ENCODE measurements around the gene TMEM116. TPM values are rescaled to one million over a fixed set of nuclear protein-coding genes. Genes with fewer than 3 reads are reported as not detected.
"Not testable (repeated sequence)": the region's sequence is repeated elsewhere in the genome, so short reads cannot be mapped to it uniquely, and the experiment has no call there.

The TMEM116 gene
- polyA plus RNA-seq, 10 donors: 9.4 to 15.2 (median 11.5) TPM

- no peak for DNase-seq
Observed at GRCh38 chr12:112010415-112011344, 2.3 kb downstream of the TMEM116 start.

DNA sequence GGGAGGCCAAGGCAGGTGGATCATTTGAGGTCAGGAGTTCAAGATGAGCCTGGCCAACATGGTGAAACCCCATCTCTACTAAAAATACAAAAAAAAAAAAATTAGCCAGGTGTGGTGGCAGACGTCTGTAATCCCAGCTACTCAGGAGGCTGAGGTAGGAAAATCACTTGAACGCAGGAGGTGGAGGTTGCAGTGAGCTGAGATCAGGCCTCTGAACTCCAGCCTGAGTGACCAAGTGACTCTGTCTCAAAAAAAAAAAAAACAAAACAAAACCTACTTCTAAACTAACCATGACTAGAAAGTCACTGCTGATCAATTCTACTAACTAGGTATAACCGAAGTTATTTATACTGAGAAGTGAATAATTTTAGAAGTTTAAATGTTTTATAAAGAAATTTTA is 3.4 kb downstream of the TMEM116 start:
- DNase-seq: not testable (repeated sequence)

- DNase-seq: no peak
Observed at GRCh38 chr12:112008918-112009317, 4.0 kb downstream of the TMEM116 start.

GRCh38 chr12:112007945-112008344 is 5.0 kb downstream of the TMEM116 start:
- DNase-seq: no peak

GRCh38 chr12:112005419-112006395 is 7.3 kb downstream of the TMEM116 start:
- DNase-seq: no peak

- no peak for DNase-seq
Observed at GRCh38 chr12:112004041-112004440, 8.9 kb downstream of the TMEM116 start.

DNA sequence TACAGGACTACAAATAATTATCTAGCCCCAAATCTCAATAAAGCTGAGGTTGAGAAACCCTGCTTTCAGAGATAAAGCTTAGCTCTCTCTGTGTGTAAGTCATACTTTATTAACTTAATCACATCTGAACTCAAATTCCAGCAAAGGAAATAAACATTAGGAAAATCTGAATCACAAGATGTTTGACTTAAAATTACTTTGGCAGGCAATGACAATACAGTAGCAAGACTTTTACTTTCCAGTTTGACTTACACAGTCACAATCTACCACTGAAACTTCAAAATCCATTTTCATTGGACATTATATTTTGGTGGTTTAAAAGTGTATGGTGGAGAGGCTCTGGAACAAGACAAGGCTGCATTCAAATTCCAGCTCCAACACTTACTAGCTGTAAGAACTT is 11.4 kb downstream of the TMEM116 start:
- DNase-seq: no peak

DNA sequence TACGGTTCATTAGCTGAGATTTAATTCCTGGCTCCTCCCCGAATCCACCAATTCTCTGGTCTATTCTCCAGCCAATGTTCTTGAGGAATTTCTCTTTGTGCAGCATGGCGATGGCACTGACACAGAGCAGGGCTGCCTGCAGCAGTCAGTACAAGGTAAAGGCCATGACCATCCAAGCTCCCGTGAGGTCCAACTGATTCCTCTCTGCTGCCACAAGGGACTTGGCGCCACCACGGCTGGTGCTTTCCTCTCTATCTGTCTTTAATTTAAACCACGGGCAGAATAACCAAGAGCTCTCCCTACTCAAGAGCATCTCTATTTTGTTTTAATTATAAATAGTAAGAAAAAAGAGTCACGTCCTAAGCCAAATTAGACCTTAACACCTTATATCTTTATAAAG is 12.1 kb downstream of the TMEM116 start:
- no peak for DNase-seq

- not testable (repeated sequence) for DNase-seq
Observed at GRCh38 chr12:111999129-111999528, 13.8 kb downstream of the TMEM116 start.

GRCh38 chr12:111998015-111998414 is 14.9 kb downstream of the TMEM116 start:
- no peak for DNase-seq

GRCh38 chr12:111997300-111997699 is 15.7 kb downstream of the TMEM116 start:
- no peak for DNase-seq

DNA sequence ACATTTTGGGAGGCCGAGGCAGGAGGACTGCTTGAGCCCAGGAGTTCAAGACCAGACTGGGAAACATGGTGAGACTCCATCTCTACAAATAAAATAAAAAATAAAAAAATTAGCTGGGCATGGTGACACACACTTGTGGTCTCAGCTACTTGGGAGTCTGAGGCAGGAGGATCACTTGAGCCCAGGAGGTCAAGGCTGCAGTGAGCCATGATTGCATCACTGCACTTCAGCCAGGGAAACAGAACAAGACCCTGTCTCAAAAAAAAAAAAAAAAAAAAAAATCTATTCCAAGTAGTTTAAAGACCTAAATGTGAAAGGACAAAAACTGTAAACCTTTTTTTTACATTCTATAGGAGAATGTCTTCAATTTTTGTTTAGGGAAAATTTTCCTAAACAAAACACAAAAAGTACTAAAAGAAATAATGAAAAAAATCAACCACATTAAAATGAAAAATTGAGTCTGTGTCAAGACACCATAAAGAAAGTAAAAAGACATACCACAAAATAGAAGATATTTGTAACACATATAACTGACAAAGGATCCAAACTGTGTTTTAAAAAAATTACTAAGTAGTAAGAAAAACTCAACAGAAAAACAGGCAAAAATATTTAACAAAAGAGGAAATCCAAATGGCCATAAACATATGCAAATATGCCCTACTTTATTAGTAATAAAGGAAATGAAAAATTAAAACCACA is 17.0 kb downstream of the TMEM116 start:
- DNase-seq: no peak

DNA sequence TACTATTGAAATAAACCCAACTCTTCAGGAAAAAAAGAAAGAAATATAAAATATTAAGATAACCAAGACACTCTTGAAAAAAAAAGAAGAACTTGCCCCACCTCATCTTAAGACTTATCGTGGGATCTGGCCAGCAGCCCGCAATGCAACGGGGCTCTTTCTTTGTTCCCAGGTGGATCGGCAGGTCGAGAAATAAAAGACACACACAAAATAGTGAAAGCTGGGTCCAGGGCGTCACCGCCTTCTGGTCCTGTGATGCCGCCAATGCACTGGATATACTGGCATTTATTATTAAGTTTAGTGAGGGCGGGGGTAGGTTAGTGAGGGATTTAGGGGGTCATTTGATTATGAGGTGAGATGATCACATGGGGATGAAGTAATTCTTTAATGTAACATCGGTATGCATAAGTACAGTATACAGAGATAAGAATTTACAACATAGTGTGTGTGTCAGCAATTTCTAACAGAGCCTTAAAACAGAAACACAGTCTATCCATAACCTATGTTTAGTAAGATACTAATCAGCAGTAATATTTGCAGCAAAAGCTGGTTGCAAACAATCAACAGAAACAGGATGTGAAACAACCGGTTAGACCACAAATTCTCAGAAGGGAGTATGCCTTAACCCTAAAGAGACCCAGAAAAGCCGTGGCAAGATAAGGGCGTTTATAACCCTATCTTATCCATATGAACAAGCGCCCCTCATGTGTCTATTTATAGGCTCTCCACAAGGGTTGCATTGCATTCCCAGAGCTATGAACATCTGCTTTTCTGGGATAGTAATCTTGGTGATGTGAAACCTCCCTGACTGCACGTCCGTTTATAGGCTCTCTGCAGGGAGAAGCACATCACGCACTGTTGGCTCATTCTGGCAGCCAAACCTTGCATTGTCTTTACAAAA is 18.5 kb downstream of the TMEM116 start:
- peak in 1 of 3 donors; percentile 38 for DNase-seq

GRCh38 chr12:111993292-111994150 is 19.4 kb downstream of the TMEM116 start:
- DNase-seq: no peak

DNA sequence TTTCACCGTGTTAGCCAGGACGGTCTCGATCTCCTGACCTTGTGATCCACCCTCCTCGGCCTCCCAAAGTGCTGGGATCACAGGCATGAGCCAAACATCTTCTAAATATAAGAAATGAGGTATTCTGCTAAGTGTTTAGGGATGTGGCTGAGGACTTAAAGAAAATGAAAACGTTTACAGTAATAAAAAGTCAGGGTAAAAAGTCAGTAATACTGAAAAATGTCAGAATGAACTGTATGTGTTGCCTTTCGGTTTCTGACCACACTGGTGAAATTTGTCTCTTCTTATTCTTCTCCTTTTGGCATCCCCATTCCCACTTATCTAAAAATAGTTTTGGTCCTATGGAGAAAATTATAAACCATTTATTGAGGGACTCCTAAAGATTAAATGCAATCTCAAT is 20.5 kb downstream of the TMEM116 start:
- DNase-seq: no peak

DNA sequence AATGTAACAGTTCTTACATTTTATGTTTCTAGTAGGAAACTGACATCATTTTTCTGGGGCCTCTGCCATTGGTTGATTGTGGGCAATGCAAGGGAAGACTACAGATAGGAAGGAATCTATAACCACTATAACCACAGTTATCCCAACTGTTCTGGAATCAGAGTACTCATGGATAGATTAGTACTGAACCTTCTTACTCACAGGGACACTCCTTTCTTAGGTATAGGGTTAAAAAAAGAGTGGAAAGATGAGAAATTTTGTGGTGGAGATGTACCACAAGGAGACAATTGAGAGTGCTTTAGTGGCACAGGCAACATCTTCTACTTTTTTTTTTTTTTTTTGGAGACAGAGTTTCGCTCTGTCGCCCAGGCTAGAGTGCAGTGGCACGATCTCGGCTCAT is 21.0 kb downstream of the TMEM116 start:
- no peak for DNase-seq

- DNase-seq: no peak
Observed at GRCh38 chr12:111991535-111991934, 21.4 kb downstream of the TMEM116 start.

DNA sequence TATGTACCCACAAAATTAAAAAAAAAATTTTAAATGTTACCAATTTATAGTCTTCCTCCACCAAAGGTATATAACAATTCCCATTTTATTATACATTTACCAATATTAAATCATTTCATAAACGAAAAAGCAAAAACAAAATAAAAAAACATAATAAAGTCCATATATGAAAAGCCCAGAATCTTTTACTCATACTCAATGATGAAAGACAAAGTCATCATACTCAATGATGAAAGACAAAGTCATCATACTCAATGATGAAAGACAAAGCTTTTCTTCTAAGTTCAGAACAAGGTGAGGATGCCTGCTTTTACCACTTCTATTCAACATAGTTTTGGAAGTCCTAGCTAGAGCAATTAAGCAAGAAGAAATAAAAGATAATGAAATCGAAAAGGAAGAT is 28.1 kb downstream of the TMEM116 start:
- no peak for DNase-seq

GRCh38 chr12:111981987-111982386 is 31.0 kb downstream of the TMEM116 start:
- DNase-seq: peak in 1 of 3 donors; percentile 11

DNA sequence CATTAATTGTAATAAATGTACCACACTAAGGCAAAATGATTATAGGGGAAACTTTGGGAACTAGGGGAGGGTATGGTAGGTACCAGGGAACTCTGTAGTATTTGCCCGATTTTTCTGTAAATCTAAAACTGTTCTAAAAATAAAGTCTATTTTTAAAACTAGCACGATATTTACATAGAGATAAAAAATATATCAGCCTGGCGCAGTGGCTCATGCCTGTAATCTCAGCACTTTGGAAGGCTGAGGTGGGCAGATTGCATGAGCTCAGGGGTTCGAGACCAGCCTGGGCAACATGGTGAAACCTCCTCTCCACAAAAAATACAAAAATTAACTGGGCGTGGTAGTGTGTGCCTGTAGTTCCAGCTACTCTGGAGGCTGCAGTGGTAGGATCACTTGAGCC is 32.4 kb downstream of the TMEM116 start:
- no peak for DNase-seq
